Type B pancreatic cell (in vitro differentiated cells): ENCODE results near the gene TENM3. TPM values are rescaled to one million over a fixed set of nuclear protein-coding genes. Genes with fewer than 3 reads are reported as not detected.
"Not testable (repeated sequence)": the region's sequence is repeated elsewhere in the genome, so short reads cannot be mapped to it uniquely, and the experiment has no call there.

ENCODE experiments used
- DNase-seq: peaks from one replicate; pipeline ENCODE4 v3.0.0; 2021; ENCODE audit warnings: mixed read lengths; ENCODE audit not compliant: unreplicated experiment; ENCODE audit errors: extremely low spot score
- H3K27ac Mint-ChIP-seq: 2 replicates; pipeline ENCODE4 v1.8.0; 2021; ENCODE audit warnings: mild to moderate bottlenecking, mixed read lengths
- H3K27me3 Mint-ChIP-seq: 2 replicates; pipeline ENCODE4 v1.8.0; 2021; ENCODE audit warnings: mixed read lengths
- H3K36me3 Mint-ChIP-seq: 2 replicates; pipeline ENCODE4 v1.8.0; 2021; ENCODE audit warnings: mixed read lengths
- H3K4me1 Mint-ChIP-seq: one replicate; pipeline ENCODE4 v1.8.0; 2021; ENCODE audit warnings: mixed read lengths; ENCODE audit not compliant: unreplicated experiment
- H3K4me3 Mint-ChIP-seq: 2 replicates; pipeline ENCODE4 v1.8.0; 2021; ENCODE audit warnings: mild to moderate bottlenecking, mixed read lengths
- H3K9me3 Mint-ChIP-seq: 2 replicates; pipeline ENCODE4 v1.8.0; 2021; ENCODE audit warnings: mixed read lengths
- total RNA-seq: library from RNA; stranded (reverse); gene quantifications from 2 replicates; pipeline ENCODE4 v1.2.1, GENCODE V29; 2021; ENCODE audit warnings: low replicate concordance
- TF ChIP-seq, protein P1 (sequence below): fragments of 200-600 bp; sonication (generic); conservative IDR thresholded peaks from 2 replicates; pipeline ENCODE4 v1.5.0; 2021; ENCODE audit warnings: antibody characterized with exemption, mild to moderate bottlenecking

TENM3 gene
- total RNA-seq, 1 donor from 2014 or later: 73.5 TPM

DNA sequence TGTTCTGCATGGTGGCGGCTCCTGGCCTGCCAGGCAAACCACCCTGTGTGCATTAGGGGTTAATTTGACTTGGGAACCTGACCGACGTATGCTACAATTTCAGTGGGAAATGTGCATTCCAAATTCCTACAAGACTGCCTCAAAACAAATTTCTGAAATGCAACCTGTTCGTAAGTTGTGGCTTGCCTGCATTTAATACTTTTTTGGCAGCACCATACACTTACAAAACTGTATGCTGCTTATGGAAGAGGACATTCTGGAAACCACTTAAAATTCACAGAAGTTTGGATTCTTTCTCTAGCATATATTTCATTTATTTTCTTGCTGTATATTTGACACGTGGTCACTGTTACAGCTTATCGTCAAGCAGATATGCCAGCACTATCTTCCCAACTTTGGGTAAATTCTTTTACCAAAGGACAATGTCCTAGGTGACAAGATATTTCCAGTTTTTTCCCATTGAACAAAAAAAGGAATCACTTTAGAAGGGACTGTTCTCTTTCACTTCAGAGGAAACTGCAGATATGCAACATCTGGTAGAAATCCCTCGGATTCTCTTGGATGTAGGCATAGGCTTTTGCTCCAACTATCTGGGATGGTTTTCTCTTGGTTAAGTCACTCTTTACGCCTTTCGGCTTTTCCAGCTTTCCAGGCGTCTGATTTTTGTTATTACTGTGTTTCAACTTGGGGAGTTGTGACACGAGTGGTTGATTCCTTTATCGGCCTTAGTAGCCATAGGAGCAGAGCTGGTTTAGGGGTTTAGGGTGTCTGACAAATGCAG is 9.7 kb upstream of the TENM3 start:
- Mint-ChIP-seq H3K36me3 (peaks cover 15% of the 10 kb centered on the region), H3K4me1 (peaks cover 22% of the 10 kb centered on the region), H3K9me3 (no peaks in the 10 kb centered on the region), H3K27me3 (no peaks in the 10 kb centered on the region), H3K27ac (no peak overlapping the region), H3K4me3 (no peak overlapping the region)
- DNase-seq: no peak
- TF ChIP-seq, protein P1, sequence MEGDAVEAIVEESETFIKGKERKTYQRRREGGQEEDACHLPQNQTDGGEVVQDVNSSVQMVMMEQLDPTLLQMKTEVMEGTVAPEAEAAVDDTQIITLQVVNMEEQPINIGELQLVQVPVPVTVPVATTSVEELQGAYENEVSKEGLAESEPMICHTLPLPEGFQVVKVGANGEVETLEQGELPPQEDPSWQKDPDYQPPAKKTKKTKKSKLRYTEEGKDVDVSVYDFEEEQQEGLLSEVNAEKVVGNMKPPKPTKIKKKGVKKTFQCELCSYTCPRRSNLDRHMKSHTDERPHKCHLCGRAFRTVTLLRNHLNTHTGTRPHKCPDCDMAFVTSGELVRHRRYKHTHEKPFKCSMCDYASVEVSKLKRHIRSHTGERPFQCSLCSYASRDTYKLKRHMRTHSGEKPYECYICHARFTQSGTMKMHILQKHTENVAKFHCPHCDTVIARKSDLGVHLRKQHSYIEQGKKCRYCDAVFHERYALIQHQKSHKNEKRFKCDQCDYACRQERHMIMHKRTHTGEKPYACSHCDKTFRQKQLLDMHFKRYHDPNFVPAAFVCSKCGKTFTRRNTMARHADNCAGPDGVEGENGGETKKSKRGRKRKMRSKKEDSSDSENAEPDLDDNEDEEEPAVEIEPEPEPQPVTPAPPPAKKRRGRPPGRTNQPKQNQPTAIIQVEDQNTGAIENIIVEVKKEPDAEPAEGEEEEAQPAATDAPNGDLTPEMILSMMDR: no peak

DNA sequence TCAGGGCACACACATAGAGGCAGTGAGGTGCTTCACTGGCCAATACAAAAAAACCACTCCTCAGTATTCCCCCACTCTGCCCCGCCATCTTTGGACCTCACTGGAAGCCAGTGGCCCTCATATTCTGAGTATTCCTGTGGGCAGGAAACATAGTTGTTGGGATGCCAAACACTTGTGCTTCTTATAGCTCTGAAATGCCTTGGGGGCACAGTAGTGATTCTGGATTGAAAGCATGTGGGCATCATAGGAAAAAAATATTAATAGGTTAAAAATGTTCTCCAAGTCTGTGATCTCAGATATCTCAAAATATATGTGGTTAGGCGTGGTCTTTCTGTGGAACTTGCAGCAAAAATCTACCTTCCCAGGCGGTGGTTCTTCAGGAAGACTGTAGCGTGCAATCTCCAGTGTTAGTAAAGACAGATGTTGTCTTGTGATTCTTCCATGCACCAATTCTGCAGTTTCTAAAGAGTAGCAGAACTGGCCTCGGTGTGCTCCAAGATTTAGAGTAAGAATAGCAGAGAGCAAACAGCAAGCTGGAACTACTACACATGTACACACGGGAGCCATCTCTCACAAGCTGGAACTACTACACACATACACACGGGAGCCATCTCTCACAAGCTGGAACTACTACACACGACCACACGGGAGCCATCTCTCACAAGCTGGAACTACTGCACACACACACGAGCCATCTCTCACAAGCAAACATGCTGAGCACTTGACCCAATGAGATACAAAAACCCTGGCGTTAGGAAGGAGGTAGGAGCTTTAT is 8.0 kb upstream of the TENM3 start:
- H3K27ac Mint-ChIP-seq: peak overlapping the region; percentile 22
- no peak overlapping the region for H3K4me3 Mint-ChIP-seq
- TF ChIP-seq, protein P1: no peak
- H3K4me1 Mint-ChIP-seq: peaks cover 38% of the 10 kb centered on the region
- H3K9me3 Mint-ChIP-seq: no peaks in the 10 kb centered on the region
- no peak for DNase-seq
- H3K27me3 Mint-ChIP-seq: no peaks in the 10 kb centered on the region
- H3K36me3 Mint-ChIP-seq: peaks cover 13% of the 10 kb centered on the region

DNA sequence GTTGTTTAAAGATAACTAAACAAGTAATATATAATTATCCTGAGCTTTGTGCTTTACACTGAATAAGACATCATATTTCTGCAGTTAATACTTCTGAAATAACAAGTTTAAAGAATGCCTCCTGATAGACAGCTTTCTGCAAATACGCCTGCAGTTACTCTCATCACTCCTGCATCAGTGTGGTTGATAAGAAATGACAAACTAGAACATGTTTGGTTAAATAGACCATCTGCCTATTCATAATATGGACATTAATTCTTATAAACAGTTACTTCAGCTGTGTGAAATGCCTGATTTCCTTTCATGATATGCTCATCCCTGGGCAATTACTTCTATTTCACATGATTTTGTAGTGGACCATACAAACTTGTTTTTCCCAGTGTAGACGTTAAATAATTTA is 7.0 kb upstream of the TENM3 start:
- Mint-ChIP-seq H3K4me3 (no peak overlapping the region), H3K27me3 (no peaks in the 10 kb centered on the region), H3K9me3 (no peaks in the 10 kb centered on the region), H3K27ac (no peak overlapping the region), H3K36me3 (peaks cover 10% of the 10 kb centered on the region), H3K4me1 (peaks cover 47% of the 10 kb centered on the region)
- no peak for DNase-seq
- TF ChIP-seq, protein P1: no peak

DNA sequence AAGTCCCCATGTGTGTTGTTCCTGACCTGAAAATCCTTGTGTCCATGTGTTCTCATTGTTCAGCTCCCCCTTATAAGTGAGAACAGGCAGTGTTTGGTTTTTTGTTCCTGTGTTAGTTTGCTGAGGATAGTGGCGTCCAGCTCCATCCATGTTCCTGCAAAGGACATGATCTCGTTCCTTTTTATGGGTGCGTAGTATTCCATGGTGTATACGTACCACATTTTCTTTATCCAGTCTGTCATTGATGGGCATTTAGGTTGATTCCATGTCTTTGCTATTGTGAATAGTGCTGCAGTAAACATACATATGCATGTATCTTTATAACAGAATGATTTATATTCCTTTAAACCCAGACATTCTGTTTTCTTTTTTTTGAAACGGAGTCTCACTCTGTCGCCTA is 6.2 kb upstream of the TENM3 start:
- H3K4me1 Mint-ChIP-seq: peaks cover 41% of the 10 kb centered on the region
- H3K27ac Mint-ChIP-seq, H3K9me3 Mint-ChIP-seq, DNase-seq, H3K4me3 Mint-ChIP-seq, H3K36me3 Mint-ChIP-seq, H3K27me3 Mint-ChIP-seq: not testable (repeated sequence)

DNA sequence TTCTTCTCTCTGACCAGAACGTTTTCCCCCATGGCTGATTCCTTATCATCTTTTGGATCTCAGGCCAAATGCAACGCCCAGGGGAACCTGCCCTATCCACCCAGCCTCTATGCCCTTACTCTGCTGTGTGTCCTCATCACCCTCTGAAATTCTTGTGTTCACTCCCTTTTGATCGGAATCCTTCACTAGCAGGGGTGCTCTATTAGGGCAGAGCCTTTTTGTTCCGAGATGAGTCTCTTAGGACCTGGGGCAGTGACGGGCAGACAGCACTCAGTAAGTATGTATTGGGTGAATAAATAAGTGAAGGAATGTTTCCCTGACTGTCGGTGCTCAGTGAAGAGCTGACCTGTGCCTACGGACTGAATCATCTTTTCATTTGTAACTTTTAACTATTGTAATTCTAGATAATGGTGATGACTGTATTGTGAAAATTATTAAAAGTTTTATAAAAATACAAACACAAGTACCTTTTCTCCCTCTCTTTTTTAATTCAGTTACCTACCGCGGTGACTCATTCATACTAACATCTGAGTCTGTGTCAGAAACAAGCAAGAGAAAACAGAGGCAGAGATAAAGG is 4.8 kb upstream of the TENM3 start:
- Mint-ChIP-seq H3K36me3 (peaks cover 7% of the 10 kb centered on the region), H3K4me1 (peaks cover 42% of the 10 kb centered on the region), H3K27ac (peak overlapping the region; percentile 86), H3K27me3 (no peaks in the 10 kb centered on the region), H3K9me3 (peaks cover 4% of the 10 kb centered on the region), H3K4me3 (peak overlapping the region; percentile 46)
- TF ChIP-seq, protein P1: no peak
- DNase-seq: no peak
